ENCODE measurements around the gene ZIC4.

The ZIC4 gene

DNA sequence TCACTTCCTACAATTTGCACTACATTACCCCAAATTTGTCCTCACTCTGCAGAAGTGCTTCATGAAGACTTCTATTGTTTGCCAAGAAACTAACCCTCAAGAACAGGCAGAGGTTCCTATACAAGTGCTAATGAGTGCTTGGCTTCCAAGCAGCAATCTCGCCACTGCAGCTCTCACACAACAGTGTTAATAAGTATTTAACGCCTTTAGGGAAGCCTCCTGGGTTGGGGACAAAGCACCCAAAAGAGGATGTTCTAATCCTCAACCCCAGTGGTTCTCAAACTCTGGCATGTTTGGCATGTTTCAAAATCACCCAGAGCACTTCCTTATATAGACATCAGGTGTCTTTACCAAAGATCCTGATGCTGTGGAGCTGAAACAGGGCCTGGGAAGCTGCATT is 64.6 kb downstream of the ZIC4 start:
- DNase-seq = no peak

DNA sequence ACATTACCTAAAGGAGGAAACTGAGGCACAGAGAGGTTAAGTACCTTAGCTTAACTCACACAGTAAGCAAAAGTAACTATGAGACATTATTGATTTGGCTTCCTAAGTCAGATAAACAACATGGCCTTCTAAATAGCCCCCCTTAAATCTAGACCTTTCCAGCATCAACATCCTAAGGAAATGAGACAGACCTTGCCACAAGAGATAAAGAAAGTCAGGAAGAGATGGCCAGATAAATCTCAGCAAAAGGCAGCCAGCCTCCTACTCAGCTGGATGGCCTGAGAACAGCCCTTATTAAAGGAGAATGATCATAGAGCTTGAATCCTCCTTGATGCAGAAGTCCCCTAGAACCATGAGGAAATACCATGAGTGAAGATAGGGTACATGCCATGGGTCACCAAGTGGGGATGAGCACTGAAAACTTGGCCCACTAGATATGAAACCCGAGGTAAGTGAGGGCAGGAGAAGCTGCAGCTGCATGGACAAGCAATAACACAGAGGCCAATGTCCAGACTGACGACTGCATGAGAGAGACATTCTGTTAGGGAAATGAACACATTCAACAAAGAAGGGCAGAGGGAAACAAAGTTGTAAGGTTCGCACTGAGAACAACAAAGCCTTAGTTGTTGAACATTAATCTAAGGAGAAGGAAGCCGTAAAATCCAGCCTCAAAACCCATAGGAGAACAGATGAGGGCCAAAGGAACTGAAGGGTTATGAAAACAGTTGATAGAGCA is 69.6 kb downstream of the ZIC4 start:
- no peak for DNase-seq
